ENCODE data around the gene CFAP65. TPM values are rescaled to one million over a fixed set of nuclear protein-coding genes. Genes with fewer than 3 reads are reported as not detected.

Gene CFAP65
- total RNA-seq, 1 experiment from 2014 or later: 0.52 TPM

- TF ChIP-seq, protein P1, sequence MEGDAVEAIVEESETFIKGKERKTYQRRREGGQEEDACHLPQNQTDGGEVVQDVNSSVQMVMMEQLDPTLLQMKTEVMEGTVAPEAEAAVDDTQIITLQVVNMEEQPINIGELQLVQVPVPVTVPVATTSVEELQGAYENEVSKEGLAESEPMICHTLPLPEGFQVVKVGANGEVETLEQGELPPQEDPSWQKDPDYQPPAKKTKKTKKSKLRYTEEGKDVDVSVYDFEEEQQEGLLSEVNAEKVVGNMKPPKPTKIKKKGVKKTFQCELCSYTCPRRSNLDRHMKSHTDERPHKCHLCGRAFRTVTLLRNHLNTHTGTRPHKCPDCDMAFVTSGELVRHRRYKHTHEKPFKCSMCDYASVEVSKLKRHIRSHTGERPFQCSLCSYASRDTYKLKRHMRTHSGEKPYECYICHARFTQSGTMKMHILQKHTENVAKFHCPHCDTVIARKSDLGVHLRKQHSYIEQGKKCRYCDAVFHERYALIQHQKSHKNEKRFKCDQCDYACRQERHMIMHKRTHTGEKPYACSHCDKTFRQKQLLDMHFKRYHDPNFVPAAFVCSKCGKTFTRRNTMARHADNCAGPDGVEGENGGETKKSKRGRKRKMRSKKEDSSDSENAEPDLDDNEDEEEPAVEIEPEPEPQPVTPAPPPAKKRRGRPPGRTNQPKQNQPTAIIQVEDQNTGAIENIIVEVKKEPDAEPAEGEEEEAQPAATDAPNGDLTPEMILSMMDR (IDR thresholded peaks at IDR 0.05 in 2 of 3, conservative IDR thresholded peaks at IDR 0.05 in 1 of 3; ENCODE audit: borderline replicate concordance in 1 of 3, insufficient read depth in 1 of 3, low read depth in 2 of 3, low read length in 2 of 3): no peak
- TF ChIP-seq ZNF274 (IDR thresholded peaks at IDR 0.05; ENCODE audit: low read depth, low read length): no peak
- no peak for TF ChIP-seq SIN3A (IDR thresholded peaks at IDR 0.05; ENCODE audit: low read depth)
- TF ChIP-seq ATF3 (IDR thresholded peaks at IDR 0.05): no peak
These were observed 18.0 kb upstream of the CFAP65 start (continued) for GRCh38 chr2:219059375-219059724.

GRCh38 chr2:219058541-219059374, 17.4 kb upstream of the CFAP65 start:
- intact Hi-C loops (cut with micrococcal nuclease): loop anchor here (1.0 to 5.0 kb wide), 3 partner anchors 61 to 239 kb away; no protein-coding TSS in a partner anchor
- Histone ChIP-seq H3K4me3 (replicated peaks in 1 of 2; ENCODE audit: low read depth in 1 of 2, low read length in 2 of 2) (no peak overlapping the region), H3K36me3 (ENCODE audit: control insufficient read depth in 1 of 2, insufficient read depth in 2 of 2, low read length in 2 of 2) (no peaks in the 10 kb centered on the region), H4K20me1 (ENCODE audit: insufficient read depth) (no peaks in the 10 kb centered on the region), H3K4me1 (ENCODE audit: control insufficient read depth in 1 of 2, insufficient read depth in 2 of 2, low read length in 2 of 2) (no peaks in the 10 kb centered on the region), H3K27ac (ENCODE audit: low read depth, low read length) (no peak overlapping the region), H3K4me2 (ENCODE audit: low read length) (no peak overlapping the region), H3K9me2 (ENCODE audit: insufficient read depth) (no peaks in the 10 kb centered on the region), H3K9me3 (ENCODE audit: control insufficient read depth in 1 of 2, insufficient read depth in 1 of 2, low read depth in 1 of 2, low read length in 2 of 2) (no peaks in the 10 kb centered on the region), H3K79me2 (ENCODE audit: insufficient read depth, low read length) (no peaks in the 10 kb centered on the region), H3K9ac (ENCODE audit: low read length) (no peak overlapping the region), H2AFZ (ENCODE audit: low read depth, low read length, poor library complexity, severe bottlenecking) (no peak overlapping the region), H3K27me3 (ENCODE audit: insufficient read depth, low read length) (peaks cover 16% of the 10 kb centered on the region; the same call in 1 of the 2 replicates)
- TF ChIP-seq EZH2 (IDR thresholded peaks at IDR 0.05): no peak
- no peak for TF ChIP-seq CEBPB (IDR thresholded peaks at IDR 0.05; ENCODE audit: low read depth)
- TF ChIP-seq POLR2AphosphoS5 (IDR thresholded peaks at IDR 0.05; ENCODE audit: low read depth, low read length): no peak
- TF ChIP-seq ATF3 (IDR thresholded peaks at IDR 0.05): no peak
- TF ChIP-seq SIN3A (IDR thresholded peaks at IDR 0.05; ENCODE audit: low read depth): no peak
- no peak for TF ChIP-seq FOSL1 (IDR thresholded peaks at IDR 0.05; ENCODE audit: low read depth)
- no peak for TF ChIP-seq CBX3 (IDR thresholded peaks at IDR 0.05; ENCODE audit: low read depth)
- TF ChIP-seq SP1 (IDR thresholded peaks at IDR 0.05; ENCODE audit: low read depth): no peak
- TF ChIP-seq, protein P1 (IDR thresholded peaks at IDR 0.05 in 2 of 3, conservative IDR thresholded peaks at IDR 0.05 in 1 of 3; ENCODE audit: borderline replicate concordance in 1 of 3, insufficient read depth in 1 of 3, low read depth in 2 of 3, low read length in 2 of 3): no peak
- TF ChIP-seq ZNF274 (IDR thresholded peaks at IDR 0.05; ENCODE audit: low read depth, low read length): no peak
- POLR2A ChIA-PET: interaction anchor here (1.0 kb wide), 1 partner anchor 96 kb away, joined by 3 read pairs; no protein-coding TSS in a partner anchor
- ATAC-seq: no peak; the same call in 1 of the 2 replicates
- RAD21 ChIA-PET (ENCODE audit: low non-redundant PET in 1 of 2, low total read pairs in 2 of 2, uncharacterized antibody in 2 of 2, unreplicated experiment in 2 of 2): interaction anchor here (0.6 to 2.3 kb wide), 4 partner anchors 45 to 96 kb away, joined by 3 to 12 read pairs (median 8); no protein-coding TSS in a partner anchor
- BruUV-seq (replicated peaks): no TSS peak
- CTCF ChIA-PET: interaction anchor here (0.7 to 2.8 kb wide), 18 partner anchors 7 to 471 kb away, joined by 3 to 45 read pairs (median 4); no protein-coding TSS in a partner anchor
- DNase-seq (ENCODE audit: low read depth, low spot score): no peak
